DMS 273 (cell line): ENCODE measurements around the gene TOR1B.
"Not testable (repeated sequence)": the region's sequence is repeated elsewhere in the genome, so short reads cannot be mapped to it uniquely, and the experiment has no call there.

Experiments used
- DNase-seq: peaks from one replicate; lab custom pipeline; 2025; ENCODE audit not compliant: unreplicated experiment; lab: John Stamatoyannopoulos, UW

The TOR1B gene, protein sequence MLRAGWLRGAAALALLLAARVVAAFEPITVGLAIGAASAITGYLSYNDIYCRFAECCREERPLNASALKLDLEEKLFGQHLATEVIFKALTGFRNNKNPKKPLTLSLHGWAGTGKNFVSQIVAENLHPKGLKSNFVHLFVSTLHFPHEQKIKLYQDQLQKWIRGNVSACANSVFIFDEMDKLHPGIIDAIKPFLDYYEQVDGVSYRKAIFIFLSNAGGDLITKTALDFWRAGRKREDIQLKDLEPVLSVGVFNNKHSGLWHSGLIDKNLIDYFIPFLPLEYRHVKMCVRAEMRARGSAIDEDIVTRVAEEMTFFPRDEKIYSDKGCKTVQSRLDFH

DNA sequence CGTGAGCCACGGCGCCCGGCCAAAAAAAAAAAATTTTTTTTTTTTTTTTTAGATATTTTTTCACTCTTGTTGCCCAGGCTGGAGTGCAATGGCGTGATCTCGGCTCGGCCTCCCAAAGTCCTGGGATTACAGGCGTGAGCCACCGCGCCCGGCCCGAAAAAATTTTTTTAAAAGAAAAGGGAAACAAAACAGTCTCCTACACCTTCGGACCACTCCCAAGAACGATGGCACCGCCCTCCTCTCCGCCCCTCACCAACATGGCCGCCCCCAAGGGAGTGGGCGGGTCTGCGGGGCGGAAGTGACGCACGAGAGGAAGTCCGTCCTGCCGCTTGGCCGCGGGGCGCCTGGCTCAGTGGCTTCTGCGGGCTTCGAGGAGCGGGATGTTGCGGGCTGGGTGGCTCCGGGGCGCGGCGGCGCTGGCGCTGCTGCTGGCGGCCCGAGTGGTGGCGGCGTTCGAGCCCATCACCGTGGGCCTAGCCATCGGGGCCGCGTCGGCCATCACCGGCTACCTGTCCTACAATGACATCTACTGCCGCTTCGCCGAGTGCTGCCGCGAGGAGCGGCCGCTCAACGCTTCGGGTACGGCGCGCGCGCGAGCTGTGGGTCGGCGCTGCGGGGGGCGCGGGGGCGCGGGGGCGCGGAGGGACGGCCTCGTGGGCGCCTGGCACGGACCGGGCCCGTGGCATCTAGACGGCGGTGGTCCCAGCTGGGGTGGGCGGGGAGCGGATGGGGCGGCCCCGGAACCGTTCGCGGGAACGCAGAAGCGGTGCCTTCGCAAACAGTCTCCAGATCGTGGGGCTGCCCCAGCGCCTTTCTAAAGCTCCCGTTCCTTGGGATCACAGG lies at the start of gene TOR1B:
TSS of gene TOR1B (plus strand) at position 352 of the 843 bp plus-strand sequence. CDS start at position 381, 29 bp downstream.
- peak; percentile 97 for DNase-seq

- no peak for DNase-seq
These were observed 47.8 kb upstream of the TOR1B start for GRCh38 chr9:129755151-129755550.

- no peak for DNase-seq
These were observed 46.8 kb upstream of the TOR1B start for GRCh38 chr9:129756191-129756590.

GRCh38 chr9:129757045-129757444 lies 45.9 kb upstream of the TOR1B start:
- DNase-seq: no peak

DNA sequence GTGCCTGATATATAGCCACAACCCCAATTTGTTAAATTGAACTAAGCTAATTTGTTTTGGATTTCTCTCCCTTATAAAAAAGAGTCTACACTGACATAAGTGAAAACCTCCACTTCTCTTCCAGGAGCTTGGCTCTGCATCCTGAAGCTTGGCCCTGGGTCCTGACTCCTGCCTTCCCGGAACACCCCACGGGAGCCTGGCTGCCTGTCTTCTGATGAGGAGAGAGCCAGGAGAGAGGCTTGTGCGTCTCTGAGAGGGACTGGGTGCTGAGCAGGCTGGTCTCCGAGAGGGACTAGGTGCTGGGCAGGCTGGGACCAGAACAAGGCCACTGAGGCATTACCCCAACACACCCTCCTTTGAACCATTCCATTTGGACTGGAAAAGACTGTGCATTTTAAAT lies 43.7 kb upstream of the TOR1B start:
- DNase-seq: no peak

- no peak for DNase-seq
These were observed 43.0 kb upstream of the TOR1B start for GRCh38 chr9:129759804-129760502.

- DNase-seq: not testable (repeated sequence)
These were observed 42.2 kb upstream of the TOR1B start for GRCh38 chr9:129760784-129761183.

GRCh38 chr9:129761293-129761900 lies 41.6 kb upstream of the TOR1B start:
- no peak for DNase-seq

GRCh38 chr9:129761901-129762369 lies 41.0 kb upstream of the TOR1B start:
- DNase-seq: no peak

- DNase-seq: peak; percentile 21
These were observed 40.5 kb upstream of the TOR1B start for GRCh38 chr9:129762370-129762984.

DNA sequence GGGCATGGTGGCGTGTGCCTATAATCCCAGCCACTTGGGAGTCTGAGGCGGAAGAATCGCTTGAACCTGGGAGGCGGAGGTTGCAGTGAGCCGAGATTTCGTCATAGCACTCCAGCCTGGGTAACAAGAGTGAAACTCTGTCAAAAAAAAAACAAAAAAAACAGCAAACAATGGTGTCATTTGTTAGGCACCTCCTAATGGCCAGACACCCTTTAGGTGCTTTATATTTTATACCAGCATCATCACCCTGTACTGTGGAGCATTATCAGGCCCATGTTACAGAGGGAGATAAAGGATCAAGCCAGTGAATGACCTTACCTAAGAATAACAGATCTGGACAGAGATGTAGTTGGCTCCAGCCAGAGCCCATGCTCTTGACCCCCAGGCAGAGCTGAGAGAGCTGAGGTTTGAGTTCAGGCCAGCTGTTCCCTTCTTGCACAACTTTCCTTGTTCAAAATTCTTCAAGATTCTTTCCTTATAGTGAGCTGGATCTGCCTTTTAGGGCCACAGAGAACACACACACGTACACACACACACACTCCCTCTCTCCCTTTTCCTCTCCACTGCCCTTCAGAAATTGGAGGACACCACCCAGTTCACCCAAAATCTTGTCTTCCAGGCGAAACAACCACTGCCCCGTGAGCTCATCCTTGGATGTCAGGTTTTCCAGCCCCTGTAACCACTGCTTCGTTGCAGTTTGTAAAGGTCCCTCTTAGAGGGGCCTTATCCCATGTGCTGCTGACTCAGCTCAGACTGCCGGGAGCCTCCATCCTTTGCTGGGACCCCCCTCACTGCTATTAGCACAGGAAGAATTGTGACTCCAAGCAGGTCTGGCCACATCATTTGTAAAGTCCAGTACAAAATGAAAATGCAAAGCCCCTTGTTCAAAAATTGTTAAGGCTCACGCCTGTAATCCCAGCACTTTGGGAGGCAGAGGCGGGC lies 39.7 kb upstream of the TOR1B start:
- DNase-seq: no peak

DNA sequence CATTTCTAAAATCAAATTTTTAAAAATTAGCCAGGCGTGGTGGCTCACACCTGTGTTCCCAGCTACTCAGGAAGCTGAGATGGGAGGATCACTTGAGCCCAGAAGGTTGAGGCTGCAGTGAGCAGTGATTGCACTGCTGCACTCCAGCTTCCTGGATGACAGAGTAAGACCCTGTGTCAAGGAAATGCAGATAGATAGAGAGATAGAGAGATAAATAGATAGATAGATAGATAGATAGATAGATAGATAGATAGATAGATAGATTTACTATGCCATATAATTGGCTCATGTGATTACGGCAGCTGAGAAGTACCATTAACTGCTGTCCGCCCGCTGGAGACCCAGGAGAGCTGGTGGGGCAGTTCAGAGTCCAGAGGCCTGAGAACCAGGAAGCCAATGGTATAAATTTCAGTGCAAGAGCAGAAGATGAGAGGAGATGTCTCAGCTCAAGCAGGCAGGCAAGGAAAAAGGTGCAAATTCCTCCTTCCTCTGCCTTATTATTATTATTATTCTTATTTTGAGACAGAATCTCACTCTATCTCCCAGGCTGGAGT lies 37.1 kb upstream of the TOR1B start:
- DNase-seq: no peak

- no peak for DNase-seq
These were observed 34.5 kb upstream of the TOR1B start for GRCh38 chr9:129768486-129768885.

DNA sequence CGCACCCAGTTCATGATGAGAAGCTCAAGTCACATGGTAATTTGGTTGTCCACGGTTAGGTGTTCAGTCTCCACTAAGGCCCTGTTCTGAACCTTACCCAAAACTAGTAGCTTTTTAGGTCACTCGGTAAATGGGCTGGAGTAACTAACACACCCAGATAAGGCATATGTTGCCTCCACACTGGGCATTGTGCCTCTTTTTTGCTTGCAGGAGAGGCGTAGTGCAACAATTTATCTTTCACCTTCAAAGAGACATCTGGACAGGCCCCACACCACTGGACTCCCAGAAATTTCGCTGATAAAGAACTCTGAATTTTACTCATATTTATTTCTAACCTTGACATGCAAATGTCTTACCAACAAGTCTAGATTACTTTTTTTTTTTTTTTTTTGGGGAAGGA lies 33.3 kb upstream of the TOR1B start:
- no peak for DNase-seq

- no peak for DNase-seq
These were observed 32.2 kb upstream of the TOR1B start for GRCh38 chr9:129770741-129771140.

GRCh38 chr9:129773262-129774048 lies 29.5 kb upstream of the TOR1B start:
- DNase-seq: no peak

DNA sequence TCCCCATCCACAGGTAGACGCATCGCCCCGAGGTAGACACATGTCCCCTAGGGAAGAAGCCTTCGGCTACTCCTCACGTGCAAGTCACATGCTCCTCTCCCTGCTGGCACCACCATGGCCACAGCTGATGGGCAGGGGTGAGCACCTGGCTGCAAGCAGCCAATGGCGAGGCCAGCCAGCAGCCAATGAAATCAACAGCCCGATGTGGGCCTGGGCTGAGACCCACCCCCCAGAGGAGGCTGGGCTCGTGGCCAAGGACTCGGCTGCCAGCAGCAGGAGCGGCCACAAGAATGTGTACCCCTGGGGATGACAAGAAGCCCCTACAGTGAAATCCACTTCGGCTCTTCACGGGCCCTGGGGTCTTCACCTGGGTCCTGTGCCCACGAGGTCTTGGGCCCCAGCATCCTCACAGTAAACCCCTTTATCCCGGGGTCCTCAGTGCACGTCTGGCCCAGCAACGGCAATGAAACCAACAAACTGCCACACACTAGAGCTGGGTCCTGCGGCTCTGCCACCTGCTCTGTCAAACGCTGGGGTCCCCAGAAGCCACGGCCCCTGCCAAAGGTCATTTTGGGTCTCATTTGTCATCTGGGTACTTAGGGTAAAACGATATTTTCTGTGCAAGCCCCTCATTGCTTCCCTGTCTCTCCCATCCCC lies 28.1 kb upstream of the TOR1B start:
- DNase-seq: peak; percentile 21

GRCh38 chr9:129775448-129775798 lies 27.6 kb upstream of the TOR1B start:
- no peak for DNase-seq
